Subcutaneous adipose tissue (tissue), 4 donors: Measurements from ENCODE around the gene EGFL7. TPM values are rescaled to one million over a fixed set of nuclear protein-coding genes. Genes with fewer than 3 reads are reported as not detected.

Experiments used
- CTCF ChIP-seq: fragments of 450-650 bp; IDR thresholded peaks from one replicate; pipeline ENCODE4 v1.5.1; 2016; ENCODE audit warnings: low read depth, mild to moderate bottlenecking, control low read depth, antibody characterized with exemption, moderate library complexity
- total RNA-seq, 4 donors: library from RNA; depleted of rRNA; stranded (reverse); fragments of >200 nt; gene quantifications; one replicate each; pipeline ENCODE4 v1.1.0, GENCODE V29; 2016

Gene EGFL7
- total RNA-seq, 4 donors from 2014 or later = 47.6 to 161 (median 102) TPM

- TF ChIP-seq CTCF = no peak
Observed at GRCh38 chr9:136616948-136617695, 45.6 kb upstream of the EGFL7 start.

- TF ChIP-seq CTCF = no peak
Observed at GRCh38 chr9:136617746-136618579, 44.8 kb upstream of the EGFL7 start.

- no peak for TF ChIP-seq CTCF
Observed at GRCh38 chr9:136618580-136619547, 43.9 kb upstream of the EGFL7 start.

- no peak for TF ChIP-seq CTCF
Observed at GRCh38 chr9:136619742-136620440, 42.8 kb upstream of the EGFL7 start.

GRCh38 chr9:136620441-136621018 is 42.2 kb upstream of the EGFL7 start:
- no peak for TF ChIP-seq CTCF

GRCh38 chr9:136621019-136621733 is 41.5 kb upstream of the EGFL7 start:
- TF ChIP-seq CTCF = no peak
